ENCODE results near the gene ARG2.

ARG2 gene

DNA sequence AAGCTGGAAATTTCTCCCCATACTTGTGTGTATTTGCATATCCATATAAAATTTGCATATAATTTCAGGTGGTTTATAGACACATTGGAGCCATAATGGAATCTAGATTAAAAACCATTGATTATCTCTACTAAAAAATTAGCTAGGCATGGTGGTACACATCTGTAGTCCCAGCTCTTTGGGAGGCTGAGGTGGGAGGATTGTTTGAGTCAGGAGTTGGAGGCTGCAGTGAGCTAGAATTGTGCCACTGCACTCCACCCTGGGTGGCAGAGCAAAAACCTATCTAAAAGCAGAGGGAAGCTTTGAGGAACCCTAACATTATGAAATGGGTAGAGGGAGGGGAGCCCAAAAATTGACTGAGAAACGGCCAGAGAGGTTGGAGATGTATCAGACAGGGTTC is 78.5 kb downstream of the ARG2 start:
- H3K4me1 ChIP-seq = peaks cover 11 to 74% (median 17%) of the 10 kb centered on the region in 10 experiments; a peak in 19 of 20 replicates
- no peaks in the 10 kb centered on the region for H3K27me3 ChIP-seq
- H3K27ac ChIP-seq = no peak overlapping the region
- H3K9me3 ChIP-seq (replicated peaks in 1 of 11) = 0 out of 22 replicates have a peak, but pooled peaks cover 0 to 8% (median 0%) of the 10 kb centered on the region in 11 experiments
- H3K4me3 ChIP-seq = no peak overlapping the region
- peaks cover 0 to 12% (median 8%) of the 10 kb centered on the region in 11 experiments; a peak in 8 of 22 replicates for H4K20me1 ChIP-seq
- no peak overlapping the region for H3K4me2 ChIP-seq
- H3K36me3 ChIP-seq = peaks cover 0 to 8% (median under 1%) of the 10 kb centered on the region in 11 experiments; a peak in 8 of 22 replicates
- H3K9ac ChIP-seq = no peak overlapping the region
- TF ChIP-seq Cebpa-rat (IDR thresholded peaks at IDR 0.05) = no peak

Data from BLaER1 treated with 17β-estradiol and CSF1 and Interleukin-3, amounts not matched to agents 10 nM and 100 nM (cell line).